SK-N-SH (cell line): Measurements from ENCODE around the gene KIF13A. TPM values are rescaled to one million over a fixed set of nuclear protein-coding genes. Genes with fewer than 3 reads are reported as not detected.

Experiments
- CTCF ChIA-PET: fragments of 300-600, 350-600 bp; formaldehyde crosslinking; extraction: SDS; loops from one replicate; lab custom pipeline; 2021; lab: Yijun Ruan, JAX
- POLR2A ChIA-PET: fragments of 350-600 bp; sonication (Branson Sonifier 250); formaldehyde crosslinking; extraction: SDS; loops from one replicate; lab custom pipeline; 2020; ENCODE audit warnings: antibody characterized with exemption, inconsistent platforms; lab: Yijun Ruan, JAX
- DNase-seq: peaks from one replicate; pipeline ENCODE4 v3.0.0; 2012
- H2AFZ ChIP-seq: fragments of 200-600 bp; sonication (generic); 2 replicates; pipeline ENCODE4 v1.8.1; 2016; ENCODE audit warnings: antibody characterized with exemption, mild to moderate bottlenecking, low read depth
- H3F3A ChIP-seq: fragments of 200-600 bp; sonication (generic); replicated peaks from 2 replicates; pipeline ENCODE3; 2016; ENCODE audit warnings: antibody characterized with exemption, mild to moderate bottlenecking; ENCODE audit not compliant: insufficient read depth
- H3K27ac ChIP-seq, 2 experiments: fragments of 200-500 bp in 1 of 2; fragments of 200-600 bp in 1 of 2; sonication (Bioruptor generic) in 1 of 2; sonication (generic), shearing (Covaris generic) in 1 of 2; 2 replicates each; pipeline versions ENCODE4 v1.5.1 to v1.6.1; 2014 to 2016; ENCODE audit warnings: low read depth in 2 of 2, inconsistent platforms in 1 of 2, low read length in 1 of 2, mild to moderate bottlenecking in 1 of 2, mixed read lengths in 1 of 2
- H3K27me3 ChIP-seq: fragments of 200-600 bp; sonication (generic), shearing (Covaris generic); 2 replicates; pipeline ENCODE4 v1.6.1; 2016; ENCODE audit warnings: mixed run types; ENCODE audit not compliant: insufficient read depth
- H3K36me3 ChIP-seq, 2 experiments: fragments of 200-500 bp in 1 of 2; fragments of 200-600 bp in 1 of 2; sonication (Bioruptor generic) in 1 of 2; sonication (generic) in 1 of 2; replicated peaks in 1 of 2; 2 replicates each; pipeline versions ENCODE3 to v1.5.1; 2014 to 2016; ENCODE audit warnings: low read length in 1 of 2, mild to moderate bottlenecking in 1 of 2; ENCODE audit not compliant: insufficient read depth in 2 of 2, control insufficient read depth in 1 of 2
- H3K4me1 ChIP-seq, 2 experiments: fragments of 200-500 bp in 1 of 2; fragments of 200-600 bp in 1 of 2; sonication (Bioruptor generic) in 1 of 2; sonication (generic), shearing (Covaris generic) in 1 of 2; 2 replicates each; pipeline versions ENCODE4 v1.5.1 to v1.6.1; 2014 to 2016; ENCODE audit warnings: low read depth in 1 of 2, low read length in 1 of 2, mixed run types in 1 of 2; ENCODE audit not compliant: insufficient read depth in 2 of 2, control insufficient read depth in 1 of 2
- H3K4me2 ChIP-seq: fragments of 200-600 bp; sonication (generic), shearing (Covaris generic); 2 replicates; pipeline ENCODE4 v1.6.1; 2017; ENCODE audit warnings: mixed run types
- H3K4me3 ChIP-seq, 2 experiments: fragments of 200-500 bp in 1 of 2; fragments of 200-600 bp in 1 of 2; sonication (Bioruptor generic) in 1 of 2; sonication (generic), shearing (Covaris generic) in 1 of 2; 2 replicates each; pipeline versions ENCODE4 v1.5.1 to v1.8.1; 2014 to 2016; ENCODE audit warnings: low read depth in 2 of 2, inconsistent platforms in 1 of 2, low read length in 1 of 2, mild to moderate bottlenecking in 1 of 2, mixed read lengths in 1 of 2, moderate library complexity in 1 of 2
- H3K79me2 ChIP-seq: fragments of 200-600 bp; sonication (generic); 2 replicates; pipeline ENCODE4 v1.8.1; 2017; ENCODE audit warnings: mild to moderate bottlenecking; ENCODE audit not compliant: insufficient read depth
- H3K9ac ChIP-seq: fragments of 200-600 bp; sonication (generic); 2 replicates; pipeline ENCODE4 v1.6.1; 2017; ENCODE audit warnings: mixed run types
- H3K9me2 ChIP-seq: fragments of 200-600 bp; sonication (generic); 2 replicates; pipeline ENCODE4 v1.6.1; 2017; ENCODE audit warnings: mixed run types
- H3K9me3 ChIP-seq: fragments of 200-600 bp; sonication (generic); 2 replicates; pipeline ENCODE4 v1.6.1; 2017; ENCODE audit warnings: mixed run types, mild to moderate bottlenecking, moderate library complexity
- H4K20me1 ChIP-seq: fragments of 200-600 bp; sonication (generic); 2 replicates; pipeline ENCODE4 v1.6.1; 2017; ENCODE audit warnings: mild to moderate bottlenecking, mixed run types; ENCODE audit not compliant: insufficient read depth
- ELF1 ChIP-seq: IDR thresholded peaks from 2 replicates; pipeline ENCODE4 v1.4.0; 2012
- EP300 ChIP-seq, 2 experiments: IDR thresholded peaks; 2 replicates each; pipeline versions ENCODE4 v1.4.0 to v1.6.1; 2012; ENCODE audit warnings: borderline replicate concordance in 1 of 2, low read depth in 1 of 2, low read length in 1 of 2
- EZH2phosphoT487 ChIP-seq: fragments of 200-600 bp; sonication (generic); IDR thresholded peaks from 2 replicates; pipeline ENCODE4 v1.6.1; 2017; ENCODE audit warnings: low read depth, mixed run types, mild to moderate bottlenecking, antibody characterized with exemption, moderate library complexity, borderline replicate concordance
- GABPA ChIP-seq: IDR thresholded peaks from 2 replicates; pipeline ENCODE4 v1.4.0; 2012; ENCODE audit warnings: low read depth, mild to moderate bottlenecking
- GATA2 ChIP-seq: sonication (generic); formaldehyde crosslinking; IDR thresholded peaks from 2 replicates; pipeline ENCODE4 v1.5.0; 2020; ENCODE audit warnings: mild to moderate bottlenecking, missing genetic modification reagents
- IRF3 ChIP-seq: fragments of 150-350 bp; IDR thresholded peaks from 2 replicates; pipeline ENCODE4 v1.6.1; 2016; ENCODE audit warnings: mild to moderate bottlenecking, low read depth, low read length
- MAX ChIP-seq: IDR thresholded peaks from 2 replicates; pipeline ENCODE4 v1.4.0; 2012; ENCODE audit warnings: low read depth
- MXI1 ChIP-seq: IDR thresholded peaks from 2 replicates; pipeline ENCODE4 v1.6.1; 2012; ENCODE audit warnings: mild to moderate bottlenecking, low read depth, low read length, improper control_type of control experiment
- NFIC ChIP-seq: IDR thresholded peaks from 2 replicates; pipeline ENCODE4 v1.4.0; 2012; ENCODE audit warnings: borderline replicate concordance
- NRF1 ChIP-seq: IDR thresholded peaks from 2 replicates; pipeline ENCODE4 v1.6.1; 2012; ENCODE audit warnings: low read depth, mild to moderate bottlenecking, low read length
- PBX3 ChIP-seq: IDR thresholded peaks from 2 replicates; pipeline ENCODE4; 2012
- RAD21 ChIP-seq: IDR thresholded peaks from 2 replicates; pipeline ENCODE4 v1.6.1; 2012; ENCODE audit warnings: mild to moderate bottlenecking, low read length
- REST ChIP-seq: IDR thresholded peaks from 2 replicates; pipeline ENCODE4 v1.6.1; 2012; ENCODE audit warnings: mild to moderate bottlenecking, low read depth, low read length, moderate library complexity
- RFX5 ChIP-seq: IDR thresholded peaks from 2 replicates; pipeline ENCODE4 v1.6.1; 2012; ENCODE audit warnings: mild to moderate bottlenecking, improper control_type of control experiment, low read length
- SIN3A ChIP-seq: IDR thresholded peaks from 2 replicates; pipeline ENCODE4 v1.6.1; 2012; ENCODE audit warnings: low read depth, mild to moderate bottlenecking, low read length, moderate library complexity, borderline replicate concordance
- SMC3 ChIP-seq: IDR thresholded peaks from 2 replicates; pipeline ENCODE4 v1.6.1; 2012; ENCODE audit warnings: low read depth, low read length, improper control_type of control experiment
- TAF1 ChIP-seq: IDR thresholded peaks from 2 replicates; pipeline ENCODE4 v1.6.1; 2012; ENCODE audit warnings: low read depth, mild to moderate bottlenecking, low read length, moderate library complexity, borderline replicate concordance
- TCF12 ChIP-seq: IDR thresholded peaks from 2 replicates; pipeline ENCODE4 v1.4.0; 2012
- USF1 ChIP-seq: IDR thresholded peaks from 2 replicates; pipeline ENCODE4 v1.4.0; 2012; ENCODE audit warnings: low read depth, borderline replicate concordance
- USF2 ChIP-seq: fragments of 150-350 bp; IDR thresholded peaks from 2 replicates; pipeline ENCODE4 v1.6.1; 2017; ENCODE audit warnings: antibody characterized with exemption, low read length, low read depth, borderline replicate concordance
- WGBS: methylation state at CpG from one replicate; pipeline ENCODE4 v1.1.6; 2017; ENCODE audit warnings: low lambda C conversion rate; 5-methylcytosine and 5-hydroxymethylcytosine counted together
- polyA plus RNA-seq, 3 experiments: library from polyadenylated mRNA; depleted of rRNA; stranded (reverse); fragments of >200 nt; gene quantifications; 2 replicates each; pipeline ENCODE4 v1.2.3, GENCODE V29; 2012

KIF13A gene
- polyA plus RNA-seq, 1 of the 3 experiments (the other 2 are of a cell fraction) = 18.2 TPM

GRCh38 chr6:17780061-17780460, 207.4 kb downstream of the KIF13A start (continued):
- TF ChIP-seq MXI1 (no peak), RAD21 (no peak)
- TF ChIP-seq, all 33 proteins: peak for 0

GRCh38 chr6:17771609-17772008, 215.8 kb downstream of the KIF13A start:
- H3K79me2 ChIP-seq = no peaks in the 10 kb centered on the region
- H2AFZ ChIP-seq = no peak overlapping the region
- TF ChIP-seq PBX3 (no peak), TCF12 (no peak), EP300 (IDR thresholded peaks at IDR 0.05; ENCODE audit: borderline replicate concordance in 1 of 2, low read depth in 1 of 2, low read length in 1 of 2) (no peak), ELF1 (no peak), NRF1 (no peak), MAX (no peak), USF1 (no peak), RAD21 (no peak), REST (no peak), TAF1 (no peak), GABPA (no peak), EZH2phosphoT487 (no peak), NFIC (no peak), SIN3A (no peak), SMC3 (no peak), IRF3 (no peak), USF2 (no peak), RFX5 (no peak), GATA2 (no peak)
- H3K9me3 ChIP-seq = no peaks in the 10 kb centered on the region
- 100% methylated on average over 3 of the region's 3 CpGs for WGBS
- no peaks in the 10 kb centered on the region for H4K20me1 ChIP-seq
- ChIA-PET POLR2A (no interaction called here), CTCF (no interaction called here)
- H3K4me3 ChIP-seq = no peak overlapping the region
- H3F3A ChIP-seq = peaks cover 3% of the 10 kb centered on the region
- H3K27me3 ChIP-seq = no peaks in the 10 kb centered on the region
- peaks cover 77 to 82% of the 10 kb centered on the region in 2 experiments for H3K36me3 ChIP-seq
- H3K9ac ChIP-seq = no peak overlapping the region
- H3K4me1 ChIP-seq = no peaks in the 10 kb centered on the region
- no peak overlapping the region for H3K27ac ChIP-seq
- no peaks in the 10 kb centered on the region for H3K9me2 ChIP-seq
- H3K4me2 ChIP-seq = no peak overlapping the region
- no peak for DNase-seq
